ENCODE measurements around the gene DEDD.

The DEDD gene

GRCh38 chr1:161091796-161092507, 40.5 kb downstream of the DEDD start:
- no peak for DNase-seq (ENCODE audit: low spot score)

- no peak for DNase-seq (ENCODE audit: low spot score)
These were observed 41.4 kb downstream of the DEDD start for GRCh38 chr1:161091093-161091492.

GRCh38 chr1:161090617-161091016, 41.9 kb downstream of the DEDD start:
- DNase-seq (ENCODE audit: low spot score) = no peak

DNA sequence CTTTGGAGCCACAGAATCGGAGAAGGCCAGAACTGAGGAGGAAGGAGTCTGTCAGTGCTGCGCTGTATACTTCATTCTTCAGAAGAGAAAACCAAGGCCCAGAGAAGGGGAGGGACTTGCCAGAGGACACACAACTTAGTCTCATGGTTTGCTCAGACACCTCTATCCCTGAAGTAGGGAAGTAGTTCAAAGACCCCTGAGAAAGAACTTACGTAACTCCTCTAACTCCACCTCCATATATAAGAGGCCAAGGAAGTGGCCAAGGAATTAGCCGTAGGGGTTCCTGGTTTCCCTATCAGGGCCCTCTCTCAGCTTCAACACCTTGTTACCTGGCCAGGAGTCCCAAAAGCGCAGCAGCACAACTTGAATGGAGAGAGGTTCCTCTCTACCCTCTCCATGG, 42.5 kb downstream of the DEDD start:
- no peak for DNase-seq (ENCODE audit: low spot score)

GRCh38 chr1:161089251-161089924, 43.1 kb downstream of the DEDD start, which contains the start of gene NECTIN4:
Gene NECTIN4, minus strand, starts transcription at chr1:161089558. Its CDS starts 262 bp downstream, at chr1:161089296.
- DNase-seq (ENCODE audit: low spot score) = no peak

GRCh38 chr1:161088587-161089110, 43.8 kb downstream of the DEDD start:
- no peak for DNase-seq (ENCODE audit: low spot score)

DNA sequence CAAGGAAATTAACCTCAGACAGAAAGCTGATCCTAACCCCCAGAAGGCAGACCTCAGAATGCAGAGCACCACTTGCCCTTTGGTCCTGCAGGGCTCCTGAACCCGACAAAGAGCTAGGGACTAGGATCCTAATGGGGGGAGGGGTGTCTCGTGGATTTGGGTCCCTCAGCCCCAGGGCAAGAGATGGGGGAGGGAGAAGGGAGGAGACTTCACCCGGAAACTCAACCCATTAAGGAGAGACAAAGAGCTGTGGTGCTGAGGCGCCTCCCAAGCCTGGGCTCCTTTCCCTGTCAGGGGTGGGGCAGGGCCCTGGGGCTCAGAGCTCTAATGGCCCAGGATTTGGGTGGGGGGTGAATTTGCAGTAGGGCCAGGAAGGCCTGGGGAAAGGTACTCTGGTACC, 46.0 kb downstream of the DEDD start:
- DNase-seq (ENCODE audit: low spot score) = no peak

DNA sequence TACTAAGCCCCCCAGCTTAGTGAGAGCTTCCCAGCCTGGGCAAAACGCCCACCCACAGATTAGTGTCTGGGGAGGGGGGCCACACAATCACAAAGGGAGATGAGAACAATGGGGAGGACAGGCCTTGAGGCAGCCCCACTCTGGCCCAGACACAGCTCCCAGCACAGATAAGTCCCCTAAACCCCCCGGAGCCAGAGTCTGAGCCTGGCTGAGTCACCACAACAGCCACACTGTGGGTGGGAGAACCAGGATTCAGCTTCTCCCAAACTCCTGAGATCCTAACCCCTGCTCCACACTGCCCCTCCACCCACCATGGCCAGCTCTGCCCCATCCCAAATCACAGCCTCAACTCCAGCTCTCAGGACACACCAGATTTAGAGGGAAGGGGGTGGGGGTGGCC, 47.3 kb downstream of the DEDD start:
- no peak for DNase-seq (ENCODE audit: low spot score)

GRCh38 chr1:161084597-161084988, 47.9 kb downstream of the DEDD start:
- no peak for DNase-seq (ENCODE audit: low spot score)

- no peak for DNase-seq (ENCODE audit: low spot score)
These were observed 48.5 kb downstream of the DEDD start for GRCh38 chr1:161083748-161084596.

DNA sequence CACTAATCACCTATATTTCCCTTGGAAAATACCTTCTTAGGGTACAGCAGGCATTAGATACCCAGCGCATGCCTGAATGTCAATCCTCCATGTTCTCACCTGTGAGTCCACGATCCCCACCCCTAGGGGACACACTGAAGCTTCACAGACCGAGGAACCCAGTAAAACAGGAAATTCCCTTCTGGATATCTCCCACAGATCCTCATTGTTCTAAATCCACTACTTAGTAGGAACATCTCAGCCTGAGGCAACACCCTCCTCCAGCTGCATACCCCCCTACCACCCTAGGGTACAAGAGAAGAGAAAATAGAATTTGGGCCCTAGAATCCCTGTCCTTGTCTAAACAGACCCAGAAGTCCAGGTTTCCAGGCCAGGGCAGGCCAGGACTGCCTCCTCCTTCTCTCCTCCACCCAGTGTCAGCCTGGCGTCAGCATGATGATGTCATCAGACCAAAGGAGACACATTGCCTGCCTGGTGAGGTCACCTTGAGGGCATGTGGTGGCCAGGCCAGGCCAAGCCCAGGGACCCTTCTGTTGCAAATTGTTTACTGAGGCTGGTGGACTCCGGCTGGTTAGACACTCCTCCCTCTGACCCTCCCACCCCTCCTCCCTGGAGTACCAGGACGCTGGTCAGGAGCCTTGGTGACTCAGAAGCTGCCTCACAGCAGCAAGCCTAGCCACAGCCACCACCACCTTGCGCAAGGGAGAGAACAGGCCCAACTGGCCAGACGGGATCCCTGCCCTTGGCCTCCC, 49.3 kb downstream of the DEDD start:
- DNase-seq (ENCODE audit: low spot score) = no peak

DNA sequence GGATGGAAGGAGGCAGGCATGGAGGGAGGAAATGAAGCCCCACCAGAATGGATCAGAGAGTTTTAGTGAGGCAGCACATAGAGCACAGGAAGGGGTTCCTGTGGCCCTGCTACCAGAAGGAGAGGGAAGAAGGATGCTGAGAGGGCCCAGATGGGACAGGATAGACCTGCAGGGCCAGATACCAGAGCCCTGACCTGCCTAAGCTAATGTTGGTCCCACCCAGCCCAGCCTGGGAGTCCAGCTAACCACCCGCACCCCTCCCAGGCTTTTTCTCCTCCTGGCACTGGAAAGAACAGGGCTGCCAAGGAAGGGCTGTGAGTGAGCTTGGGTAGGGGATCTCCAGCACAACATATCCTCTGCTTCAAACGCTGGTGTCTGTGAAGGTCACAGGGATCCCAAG, 50.0 kb downstream of the DEDD start:
- DNase-seq (ENCODE audit: low spot score) = no peak

DNA sequence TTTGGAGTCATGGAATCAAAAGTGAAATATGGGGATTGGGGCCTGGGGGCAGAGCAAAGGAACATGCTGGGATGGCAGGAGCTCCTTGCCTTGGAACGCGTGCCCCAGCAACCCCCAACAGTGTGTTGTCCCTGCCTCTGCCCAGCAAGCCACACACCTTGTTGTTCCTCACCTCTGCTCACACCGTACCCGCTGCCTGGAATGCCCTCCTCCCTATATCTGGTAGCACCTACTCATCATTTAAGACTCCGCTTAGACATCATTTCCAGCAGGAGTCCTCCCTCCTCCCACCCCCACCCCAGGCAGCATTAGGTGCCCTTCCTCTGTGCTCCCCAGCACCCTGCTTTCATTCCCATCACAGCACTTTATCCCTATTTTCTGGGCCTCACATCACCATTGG, 50.9 kb downstream of the DEDD start:
- no peak for DNase-seq (ENCODE audit: low spot score)

- no peak for DNase-seq (ENCODE audit: low spot score)
These were observed 51.7 kb downstream of the DEDD start for GRCh38 chr1:161080441-161081405.

- DNase-seq (ENCODE audit: low spot score) = no peak
These were observed 52.9 kb downstream of the DEDD start for GRCh38 chr1:161079436-161080110.

GRCh38 chr1:161077426-161077825, 55.0 kb downstream of the DEDD start:
- no peak for DNase-seq (ENCODE audit: low spot score)

DNA sequence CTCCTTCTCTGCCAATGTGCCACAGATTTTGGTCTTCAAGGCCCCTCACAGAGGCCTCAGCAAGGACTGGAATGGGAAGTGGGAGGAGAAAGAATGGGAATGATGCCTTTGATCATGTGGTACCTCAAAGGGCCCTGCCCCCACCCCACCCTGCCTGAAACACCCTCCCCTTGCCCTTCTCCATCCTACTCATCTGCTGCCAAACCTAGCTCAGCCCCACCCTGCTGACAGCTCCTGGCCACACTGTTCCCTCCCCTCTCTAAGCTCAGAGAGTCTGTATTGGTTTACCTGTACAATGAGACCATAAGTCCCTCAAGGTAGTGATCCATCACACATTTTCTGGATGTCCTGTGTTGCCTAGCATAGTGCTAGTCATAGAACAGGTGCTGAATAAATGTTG, 56.1 kb downstream of the DEDD start:
- DNase-seq (ENCODE audit: low spot score) = no peak

GRCh38 chr1:161074676-161075368, 57.6 kb downstream of the DEDD start:
- DNase-seq (ENCODE audit: low spot score) = no peak

DNA sequence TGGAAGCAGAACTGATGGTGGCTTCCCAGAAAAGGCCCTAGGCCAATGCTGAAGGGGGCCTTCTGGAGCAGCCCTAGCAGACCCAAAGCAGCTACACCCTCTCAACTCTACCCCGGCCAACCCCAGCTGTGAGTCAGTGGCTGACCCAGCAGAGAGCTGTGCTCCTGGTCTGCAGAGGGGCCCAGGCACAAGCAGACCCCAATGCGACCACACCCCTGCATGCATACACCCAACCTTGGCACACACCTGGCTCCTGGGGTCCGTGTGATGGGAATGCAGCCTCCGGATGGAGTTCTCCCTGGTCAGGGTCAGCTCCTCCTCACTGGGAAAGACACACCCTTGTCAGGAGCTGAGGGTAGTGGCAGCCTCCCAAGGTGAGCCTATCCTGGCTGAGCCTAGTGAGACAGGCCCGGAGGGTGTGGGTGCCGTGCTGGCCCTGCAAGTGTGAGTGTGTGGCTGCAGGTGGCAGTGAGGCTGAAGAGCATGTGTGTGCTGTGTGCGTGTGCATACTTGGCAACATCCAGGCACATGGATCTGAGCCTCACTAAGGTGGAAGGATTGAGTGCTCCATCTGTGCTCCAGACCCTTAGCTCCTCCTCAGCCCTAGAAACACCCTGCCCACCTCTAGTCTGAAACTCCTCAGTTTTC, 58.9 kb downstream of the DEDD start:
- DNase-seq (ENCODE audit: low spot score) = no peak

All from NAMALWA (cell line).